Stimulated activated CD4-positive, alpha-beta T cell treated with anti-CD3 and anti-CD28 coated beads, Interleukin-15, amount 100 ng/mL, for 24 hours (primary cell): ENCODE data around the gene DHRS7B.
A peak's percentile ranks its signal among the peaks of the same experiment; 100 is the strongest.

ENCODE experiments used
- DNase-seq: peaks from one replicate; pipeline ENCODE4 v3.0.0-alpha.2; 2020

DHRS7B gene

DNA sequence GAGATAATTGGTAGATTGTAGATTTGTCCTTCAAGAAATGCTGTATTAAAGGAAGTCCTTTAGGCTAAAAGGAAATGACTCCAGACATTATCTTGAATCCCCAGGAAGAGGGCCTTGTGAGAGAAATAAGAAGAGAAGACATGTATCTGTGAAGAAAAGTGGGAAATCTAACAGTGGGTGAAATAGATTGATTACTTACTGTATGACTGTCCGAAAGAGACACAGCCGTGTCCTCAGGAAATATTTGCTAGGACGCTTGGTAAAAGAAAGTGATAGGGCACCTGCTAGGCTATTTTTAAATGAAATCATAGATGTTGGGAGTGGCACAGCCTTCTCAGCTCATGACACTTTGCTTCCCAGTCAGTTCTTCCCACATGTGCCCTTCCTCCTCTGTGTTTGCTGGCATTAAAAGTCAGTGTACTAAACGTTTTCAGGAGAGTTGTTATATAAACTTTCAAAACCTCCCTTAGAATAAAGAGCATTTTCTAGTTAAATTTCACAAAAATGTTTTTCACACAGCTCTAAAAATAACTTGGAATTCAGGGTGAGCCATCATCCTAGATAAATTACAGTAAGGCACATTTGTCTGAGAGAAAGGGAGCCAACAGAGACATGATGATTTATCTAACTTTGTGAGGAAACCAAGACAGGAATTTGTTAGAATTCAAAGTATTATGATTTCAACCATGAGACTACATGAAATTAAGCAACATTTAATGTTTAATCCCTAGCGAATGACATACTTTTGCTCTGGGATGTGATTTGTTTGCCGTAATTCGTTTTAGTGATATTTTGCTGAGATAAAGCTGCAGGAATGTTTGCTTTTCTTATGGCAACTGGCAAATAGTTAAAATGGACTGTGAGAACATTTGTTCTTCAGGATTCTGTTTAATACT, 35.0 kb downstream of the DHRS7B start:
- no peak for DNase-seq

DNA sequence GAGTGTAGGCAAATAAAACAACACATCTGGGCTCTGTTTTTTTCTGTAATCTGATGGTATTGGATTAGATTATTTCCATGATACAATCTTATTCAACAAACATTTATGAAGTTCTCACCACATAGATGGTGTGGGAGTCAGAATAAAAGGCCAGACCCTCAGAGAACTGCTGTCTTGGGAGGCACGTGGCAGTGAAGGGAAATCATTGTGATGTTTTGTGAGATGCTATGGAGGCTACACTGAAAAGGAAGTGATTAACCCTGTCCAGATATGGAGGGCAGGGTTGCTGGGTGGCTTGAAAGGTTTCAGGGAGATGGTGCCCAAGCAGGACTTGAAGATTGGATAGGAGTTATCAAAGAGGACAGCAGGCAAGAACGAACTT, 35.6 kb downstream of the DHRS7B start:
- DNase-seq: no peak

DNA sequence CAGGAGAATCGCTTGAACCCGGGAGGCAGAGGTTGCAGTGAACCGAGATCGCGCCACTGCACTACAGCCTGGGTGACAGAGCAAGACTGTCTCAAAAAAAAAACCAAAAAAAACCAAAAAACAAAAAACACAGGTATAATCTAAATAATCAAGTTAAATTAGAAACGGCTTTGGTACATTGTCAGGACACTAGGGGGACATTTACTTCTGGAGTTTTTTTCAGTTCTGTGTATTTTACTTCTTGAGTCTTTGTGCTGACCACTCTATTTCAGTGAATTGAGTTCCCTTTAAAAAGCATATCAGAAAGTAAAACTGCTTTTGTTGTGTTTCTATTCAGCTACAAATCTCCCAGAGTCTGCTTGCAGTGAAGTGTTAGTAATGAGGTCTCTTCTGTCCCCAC, 36.3 kb downstream of the DHRS7B start:
- DNase-seq: no peak

DNA sequence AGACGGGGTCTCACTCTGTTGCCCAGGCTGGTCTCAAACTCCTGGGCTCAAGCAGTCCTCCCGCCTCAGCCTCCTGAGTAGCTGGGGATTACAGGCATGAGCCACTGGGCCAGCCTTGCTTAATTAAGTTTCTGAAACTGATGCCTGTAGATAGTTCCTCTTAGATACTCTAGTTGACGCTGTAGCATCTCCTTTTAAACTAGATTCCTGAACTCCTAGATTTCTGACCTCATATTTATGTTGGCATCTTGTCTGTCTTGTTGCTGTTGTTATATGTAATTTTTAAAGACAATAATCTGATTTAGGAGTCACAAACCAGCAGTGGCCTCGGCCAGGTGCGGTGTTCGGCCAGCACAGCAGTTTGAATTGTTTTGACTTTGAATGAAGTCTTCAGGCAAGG, 37.5 kb downstream of the DHRS7B start:
- no peak for DNase-seq

DNA sequence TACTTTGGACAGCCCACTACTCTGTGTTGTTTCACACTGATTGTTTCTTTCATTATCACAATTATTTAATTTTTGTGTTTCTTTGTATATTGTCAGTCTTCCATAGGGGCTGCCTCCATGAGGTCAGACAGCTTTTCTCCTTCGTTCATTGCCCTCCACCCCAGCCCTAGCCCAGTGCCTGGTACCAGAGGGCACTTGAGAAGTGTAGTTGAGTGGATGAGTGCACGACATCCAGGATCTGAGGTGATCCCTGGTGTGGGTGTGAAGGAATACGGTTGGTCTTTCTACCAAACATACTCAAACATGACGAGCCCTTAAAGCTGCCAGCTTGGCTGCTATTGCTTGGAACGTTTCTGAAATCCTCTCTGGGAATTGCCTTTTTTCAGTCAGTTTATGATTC, 37.9 kb downstream of the DHRS7B start:
- DNase-seq: no peak

DNA sequence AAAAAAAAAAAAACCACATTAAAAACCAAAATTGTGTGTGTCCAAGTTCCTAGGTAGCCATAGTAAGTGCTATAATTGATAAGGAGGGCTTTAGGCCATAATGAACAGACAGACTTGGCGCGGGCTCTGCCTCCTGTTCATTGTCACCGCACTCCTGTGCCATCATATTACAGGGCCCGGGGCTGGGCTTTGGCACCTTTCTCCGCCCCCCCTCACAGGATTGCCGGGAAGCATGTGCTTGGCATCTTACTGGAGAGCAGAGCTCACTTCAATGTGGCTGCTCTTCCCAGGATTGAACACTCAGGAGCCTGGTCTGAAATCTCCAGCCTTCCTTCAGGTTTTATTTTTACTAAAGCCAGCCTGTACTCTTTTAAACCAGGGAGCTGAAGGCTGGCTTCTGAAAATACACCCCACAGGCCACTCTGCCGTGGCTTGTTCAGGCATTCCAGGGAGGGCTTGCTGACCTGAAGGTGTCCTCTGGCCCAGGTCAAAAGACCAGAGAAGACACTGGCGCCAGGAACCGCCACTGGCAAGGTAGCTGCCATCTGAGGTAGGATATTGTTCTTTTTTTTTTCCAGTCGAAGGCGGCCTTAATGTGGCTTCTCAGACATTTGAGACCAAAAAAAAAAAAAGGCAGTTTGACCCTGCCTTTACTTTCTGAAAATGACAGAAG, 39.3 kb downstream of the DHRS7B start:
- DNase-seq: no peak

DNA sequence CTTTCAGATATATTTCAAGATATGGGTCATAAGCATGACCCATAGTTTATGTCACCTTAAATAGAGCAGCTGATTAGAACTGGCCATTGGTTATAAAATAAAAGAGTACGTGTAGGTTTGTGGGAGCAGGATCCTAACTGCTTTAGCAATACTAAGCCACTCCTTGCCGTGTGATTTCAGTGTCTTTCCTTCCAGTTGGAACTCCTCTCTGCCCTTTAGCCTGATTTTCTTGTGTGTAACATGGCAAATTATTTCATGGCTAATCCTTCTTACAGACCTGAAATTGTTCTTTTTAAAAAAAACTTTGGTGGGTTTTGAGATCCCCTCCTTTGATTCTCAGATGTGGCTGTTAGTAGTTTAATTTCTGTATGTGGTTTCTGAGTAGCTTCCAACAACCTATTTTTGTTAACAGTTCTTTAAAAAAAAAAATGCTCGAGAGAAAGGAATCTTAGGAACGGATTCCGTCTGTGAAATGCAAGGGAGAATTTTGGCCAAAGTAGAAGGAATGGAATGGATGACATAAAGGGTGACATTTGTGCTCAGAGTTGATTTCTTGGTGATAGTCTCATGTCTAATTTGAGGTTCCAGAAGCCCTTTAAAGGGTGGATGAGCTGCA, 39.9 kb downstream of the DHRS7B start:
- DNase-seq: no peak

DNA sequence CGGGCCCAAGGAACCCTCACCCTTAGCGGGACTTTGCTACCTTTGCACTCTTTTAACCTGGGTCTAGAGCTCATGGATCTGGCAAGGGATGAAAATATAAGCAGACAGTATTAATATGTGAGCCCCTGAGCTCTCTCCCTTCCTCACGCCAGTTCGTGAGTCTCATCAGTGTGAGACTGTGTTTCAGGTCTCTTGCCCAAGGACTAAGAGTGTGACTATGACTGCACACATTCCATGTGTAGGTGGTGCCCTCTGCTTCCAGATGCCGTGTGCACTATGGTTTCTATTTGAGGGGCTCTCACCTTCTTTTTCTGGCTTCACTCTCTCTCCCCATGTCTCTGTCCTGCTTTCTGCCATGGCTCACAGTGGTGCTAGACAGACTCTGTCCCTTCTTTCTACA, 40.5 kb downstream of the DHRS7B start:
- no peak for DNase-seq

DNA sequence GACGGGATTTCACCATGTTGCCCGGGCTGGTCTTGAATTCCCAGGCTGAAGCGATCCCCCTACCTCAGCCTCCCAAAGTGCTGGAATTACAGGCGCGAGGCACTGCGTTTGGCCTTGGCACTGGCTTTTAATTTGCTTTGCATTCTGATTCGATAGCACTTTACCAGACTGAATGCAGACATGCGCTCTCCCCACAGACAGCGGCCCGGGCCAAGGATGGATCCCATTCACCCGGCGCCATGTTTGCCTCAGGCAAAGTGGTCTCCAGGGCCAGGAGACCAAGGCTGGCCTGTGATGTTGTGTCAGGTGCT, 41.7 kb downstream of the DHRS7B start:
- no peak for DNase-seq

DNA sequence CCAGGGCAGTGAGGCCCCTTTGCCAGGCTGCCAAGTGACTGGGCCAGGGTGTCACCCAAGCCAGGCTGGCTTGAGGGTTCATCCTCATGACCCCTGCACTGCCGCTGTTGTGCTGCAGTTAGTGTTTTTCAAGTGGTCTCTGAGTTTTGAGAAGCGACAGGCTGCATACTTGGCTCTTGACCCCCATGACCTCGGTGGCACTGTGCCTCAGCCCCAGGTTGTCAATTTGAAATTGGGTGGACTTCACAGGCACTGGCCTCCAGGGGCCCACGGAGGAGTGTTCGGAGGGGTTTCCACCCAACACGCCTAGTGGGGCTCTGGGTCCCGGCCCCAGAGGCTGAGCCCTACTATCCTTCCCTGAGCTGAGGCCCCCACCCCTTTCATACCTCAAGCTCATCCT, 42.7 kb downstream of the DHRS7B start:
- no peak for DNase-seq

DNA sequence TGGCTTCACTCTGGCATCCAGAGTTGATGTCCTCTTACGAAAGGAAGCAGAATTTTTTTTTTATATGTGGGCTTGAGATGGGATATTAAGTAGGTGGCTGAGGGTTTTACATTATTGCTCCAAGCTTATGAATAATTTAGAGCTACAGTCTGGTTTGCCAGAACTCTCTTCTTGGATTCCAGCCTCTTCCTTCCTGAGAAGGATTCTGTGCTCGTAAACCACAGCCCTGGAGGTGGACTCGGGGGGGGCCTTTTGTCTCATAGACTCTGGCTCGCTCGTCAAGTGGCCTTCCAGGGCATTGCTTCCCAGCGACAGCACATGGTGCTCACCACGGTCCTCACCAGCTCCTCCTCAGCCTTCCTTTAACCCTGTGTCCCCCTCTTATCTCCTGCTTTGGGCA, 44.0 kb downstream of the DHRS7B start:
- DNase-seq: no peak

DNA sequence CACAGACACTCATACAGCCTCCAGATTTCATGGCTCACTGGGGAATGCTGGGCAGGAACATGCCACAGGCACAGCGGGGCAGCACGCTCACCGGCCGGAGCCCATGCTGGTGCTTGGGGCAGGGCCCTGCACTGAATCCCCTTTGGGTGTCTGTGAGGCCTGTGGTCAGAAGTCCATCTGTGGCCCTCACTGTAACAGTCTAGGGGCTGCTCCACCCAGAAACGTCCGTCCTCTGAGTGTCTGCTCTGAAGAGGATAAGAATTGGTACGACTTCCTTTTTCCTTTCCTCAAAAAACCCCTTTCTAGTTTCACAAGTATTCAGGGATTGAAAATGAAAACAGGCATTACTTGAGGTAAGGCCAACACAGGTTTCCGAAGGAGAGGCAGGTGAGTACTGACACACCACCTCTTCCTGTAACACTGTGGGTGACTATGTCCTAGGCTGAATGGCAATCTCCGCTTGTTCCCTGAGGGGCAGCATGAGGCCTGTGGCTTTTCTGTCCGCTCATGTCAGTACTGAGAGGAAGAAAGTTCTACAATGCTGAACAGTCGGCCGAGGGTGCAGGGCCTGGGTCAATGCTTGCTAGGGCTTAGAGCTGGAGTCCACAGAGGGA, 44.7 kb downstream of the DHRS7B start:
- peak; percentile 9 for DNase-seq

DNA sequence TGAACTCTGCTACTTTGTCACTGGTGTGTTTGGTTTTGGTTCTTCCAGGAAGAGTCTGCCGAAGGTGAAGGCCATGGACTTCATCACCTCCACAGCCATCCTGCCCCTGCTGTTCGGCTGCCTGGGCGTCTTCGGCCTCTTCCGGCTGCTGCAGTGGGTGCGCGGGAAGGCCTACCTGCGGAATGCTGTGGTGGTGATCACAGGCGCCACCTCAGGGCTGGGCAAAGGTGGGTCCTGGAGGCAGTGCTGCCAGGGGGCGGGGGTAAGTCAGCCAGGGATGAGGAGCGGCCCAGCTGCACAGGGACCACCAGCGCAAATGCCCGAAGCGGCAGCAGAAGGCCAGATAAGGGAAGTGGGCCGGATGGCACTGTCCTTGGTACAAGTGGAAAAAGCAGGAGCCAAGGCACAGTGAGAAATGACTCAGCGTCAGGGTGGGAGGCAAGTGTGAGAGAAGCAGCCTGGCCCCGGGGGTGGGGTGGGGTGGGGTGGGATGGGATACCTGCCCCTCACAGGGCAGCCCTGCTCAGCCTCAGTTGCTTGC, 45.3 kb downstream of the DHRS7B start:
- DNase-seq: no peak

DNA sequence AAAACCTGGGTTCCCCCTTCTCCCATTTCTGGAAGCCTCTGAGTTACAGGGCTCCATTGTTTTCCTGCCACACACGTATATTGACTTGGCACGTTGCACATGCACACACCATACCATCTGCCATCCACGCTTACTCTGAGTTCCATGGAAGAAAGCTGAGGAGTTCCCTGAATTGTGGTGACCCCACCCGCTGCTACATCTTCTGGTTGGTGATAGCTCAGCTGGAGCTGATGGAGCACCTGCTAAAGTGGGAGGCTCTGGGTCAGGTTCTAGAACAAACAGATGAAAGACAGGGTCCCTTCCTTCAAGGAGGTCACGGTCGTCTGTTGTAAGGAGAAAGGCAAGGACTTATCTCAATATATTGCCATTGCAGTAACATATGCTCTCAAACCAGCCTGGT, 46.1 kb downstream of the DHRS7B start:
- no peak for DNase-seq

DNA sequence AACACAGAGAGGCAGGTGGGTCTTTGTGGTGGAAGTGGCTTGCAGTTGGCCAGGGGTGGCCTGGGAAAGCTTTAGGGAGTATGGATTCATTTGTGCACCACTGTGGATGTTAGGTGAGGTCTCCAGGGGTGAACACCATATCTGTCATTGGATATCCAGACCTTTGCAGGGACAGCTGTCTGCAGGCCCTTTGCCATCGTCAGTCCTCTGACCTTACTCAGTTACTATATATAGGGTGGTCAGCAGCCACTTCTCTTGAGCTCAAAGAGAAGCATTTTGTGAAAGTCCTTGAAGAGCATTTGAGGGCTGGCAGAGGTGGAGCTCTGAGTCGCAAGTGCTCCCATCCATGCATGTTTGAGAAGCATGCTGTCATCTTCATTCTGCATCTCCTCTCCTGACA, 46.8 kb downstream of the DHRS7B start:
- DNase-seq: no peak

DNA sequence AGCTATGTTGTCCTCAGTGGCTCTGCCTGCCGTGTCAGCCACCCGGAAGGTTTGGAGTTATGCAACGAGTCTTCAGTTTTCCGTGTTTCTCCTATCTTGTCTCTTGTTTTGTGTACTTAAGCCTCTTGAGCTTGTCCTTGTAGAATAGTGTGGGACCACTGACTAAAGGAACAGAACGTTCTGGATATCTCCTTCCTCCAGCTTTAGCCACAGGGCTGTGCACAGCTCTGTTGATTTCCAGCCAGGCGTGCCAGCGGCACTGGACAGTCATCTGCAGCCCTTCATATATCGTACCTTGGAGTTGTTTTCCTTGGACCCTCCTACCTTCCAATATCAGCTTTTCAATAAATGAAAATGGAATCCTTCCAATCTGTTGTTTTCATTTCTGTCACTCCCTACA, 47.4 kb downstream of the DHRS7B start:
- no peak for DNase-seq

DNA sequence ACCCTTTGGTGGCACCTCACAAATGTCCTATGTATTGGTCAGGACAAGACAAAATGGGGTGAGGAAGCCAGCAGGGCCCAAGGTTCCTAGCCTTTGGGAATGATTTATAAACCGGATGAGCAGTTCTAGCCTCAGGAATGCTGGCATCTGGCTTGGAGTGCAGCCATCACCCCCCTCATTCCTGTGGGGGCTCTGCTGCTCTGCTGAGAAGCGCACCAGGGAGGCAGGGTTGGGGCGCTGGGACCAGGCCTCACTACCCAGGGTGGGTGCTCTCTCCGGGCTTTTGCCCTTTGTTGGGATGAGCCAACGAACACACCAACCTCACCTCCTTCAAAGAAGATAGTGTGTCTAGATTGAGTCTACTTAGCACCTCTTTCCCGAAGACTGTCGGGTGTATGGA, 47.9 kb downstream of the DHRS7B start:
- no peak for DNase-seq

DNA sequence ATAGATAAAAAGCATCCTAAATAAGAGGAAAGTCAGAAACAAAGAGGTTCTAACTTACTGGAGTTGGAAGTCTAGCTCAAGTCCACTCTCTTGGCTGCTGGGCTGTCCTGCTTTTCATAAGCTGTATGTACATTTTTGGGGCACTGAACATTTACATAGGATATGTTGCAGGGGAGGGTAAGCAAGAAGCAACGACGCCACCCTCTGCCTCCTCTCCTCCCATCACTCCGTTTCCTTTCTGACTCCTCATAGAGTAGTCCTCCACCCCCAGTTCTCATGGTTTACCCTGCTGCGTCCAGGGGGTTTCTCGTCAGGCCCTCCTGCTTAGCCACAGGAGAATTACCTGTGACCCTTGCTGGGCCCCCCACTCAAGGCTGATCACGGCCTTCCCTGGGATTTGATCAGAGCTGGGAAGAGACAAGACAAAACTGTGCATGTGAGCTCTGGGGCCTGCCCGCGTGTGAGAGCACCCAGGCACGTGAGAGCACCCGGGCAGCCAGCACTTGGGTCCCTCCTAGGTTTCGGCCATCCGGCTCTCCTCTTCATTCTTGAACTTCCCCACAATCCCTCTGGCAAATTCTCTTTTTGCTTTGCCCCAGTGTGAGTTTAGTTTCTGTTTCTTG, 50.1 kb downstream of the DHRS7B start:
- no peak for DNase-seq

DNA sequence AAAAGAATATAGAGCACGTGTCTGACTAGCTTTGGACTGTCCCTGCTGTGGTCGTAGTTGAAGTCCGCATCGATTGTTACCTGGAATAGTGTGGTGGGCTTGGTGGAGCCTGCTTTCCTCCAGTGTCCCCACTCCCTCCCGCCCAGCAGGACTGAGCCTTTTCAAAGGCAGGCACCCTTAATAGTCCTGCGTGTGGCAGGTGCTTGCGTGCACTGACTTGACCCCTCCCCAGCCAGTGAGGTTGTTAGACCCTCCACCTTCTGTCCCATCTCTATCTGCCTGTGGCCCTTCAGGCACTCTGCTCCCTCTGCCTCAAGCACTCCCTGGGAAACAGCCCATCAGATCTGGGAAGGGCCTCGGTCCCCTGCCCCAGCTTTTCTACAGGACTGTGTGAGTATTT, 50.6 kb downstream of the DHRS7B start:
- no peak for DNase-seq

DNA sequence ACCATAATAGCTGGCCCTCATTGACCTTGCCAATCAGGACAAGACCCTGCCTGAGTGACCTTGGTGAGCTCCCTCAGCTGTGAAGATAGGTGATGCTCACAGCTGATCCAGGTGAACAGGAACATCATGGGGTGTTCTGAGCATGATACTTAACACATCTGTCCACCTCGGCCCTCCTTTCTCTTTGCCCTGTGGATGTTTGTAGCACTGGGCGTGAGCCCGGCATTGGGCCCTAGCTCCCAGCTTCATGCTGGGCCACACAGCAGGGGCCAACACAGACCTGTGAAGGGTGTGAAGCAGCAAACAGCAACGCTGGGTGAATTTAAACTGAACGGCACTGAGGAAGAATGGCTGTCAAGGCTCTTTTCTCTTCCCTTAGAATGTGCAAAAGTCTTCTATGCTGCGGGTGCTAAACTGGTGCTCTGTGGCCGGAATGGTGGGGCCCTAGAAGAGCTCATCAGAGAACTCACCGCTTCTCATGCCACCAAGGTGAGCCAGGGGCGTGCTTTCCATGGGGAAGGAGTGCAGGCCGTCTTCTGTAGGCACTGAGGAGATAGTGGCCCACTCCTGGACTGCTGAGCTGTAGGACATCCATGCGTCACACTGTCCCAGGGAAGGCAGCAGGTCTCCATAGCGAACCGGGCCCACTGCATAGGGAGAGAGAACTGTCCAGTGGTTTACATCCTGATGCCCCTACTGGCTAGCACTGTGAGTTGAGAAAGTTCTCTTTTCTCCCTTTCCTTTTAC, 51.3 kb downstream of the DHRS7B start:
- no peak for DNase-seq

DNA sequence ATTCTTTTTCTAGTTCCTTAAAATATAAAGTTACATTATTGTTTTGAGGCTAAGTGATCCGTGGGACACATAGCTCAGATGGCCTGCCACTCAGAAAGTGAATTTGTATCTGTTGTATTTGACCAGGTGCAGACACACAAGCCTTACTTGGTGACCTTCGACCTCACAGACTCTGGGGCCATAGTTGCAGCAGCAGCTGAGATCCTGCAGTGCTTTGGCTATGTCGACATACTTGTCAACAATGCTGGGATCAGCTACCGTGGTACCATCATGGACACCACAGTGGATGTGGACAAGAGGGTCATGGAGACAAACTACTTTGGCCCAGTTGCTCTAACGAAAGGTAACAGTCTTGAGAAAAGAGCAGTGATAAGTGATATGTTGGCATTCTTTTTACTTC, 56.7 kb downstream of the DHRS7B start:
- DNase-seq: no peak

DNA sequence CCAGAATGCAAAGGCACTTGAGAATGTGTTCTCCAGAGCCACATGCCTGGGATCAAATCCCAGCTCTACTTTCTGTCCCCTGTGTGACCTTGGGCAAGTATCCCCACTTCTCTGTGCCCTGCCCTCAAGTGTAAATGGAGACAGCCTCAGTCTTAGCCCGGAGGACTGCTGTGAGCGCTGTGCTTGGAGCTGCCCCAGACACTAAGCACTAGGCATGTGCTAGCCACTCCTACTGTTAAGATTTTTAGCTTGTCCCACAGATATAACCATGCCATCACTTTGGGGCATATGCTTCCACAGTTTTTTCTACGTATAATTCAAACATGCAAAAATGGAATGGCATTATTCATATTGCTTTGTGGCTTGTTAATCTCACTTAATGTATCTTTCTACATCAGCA, 57.8 kb downstream of the DHRS7B start:
- no peak for DNase-seq
